ENCODE data around the gene EVI5. TPM values are rescaled to one million over a fixed set of nuclear protein-coding genes. Genes with fewer than 3 reads are reported as not detected.
A peak's percentile ranks its signal among the peaks of the same experiment; 100 is the strongest.
"Not testable (repeated sequence)": the region's sequence is repeated elsewhere in the genome, so short reads cannot be mapped to it uniquely, and the experiment has no call there.

The EVI5 gene
- total RNA-seq, 1 donor from 2014 or later = 29.7 TPM

DNA sequence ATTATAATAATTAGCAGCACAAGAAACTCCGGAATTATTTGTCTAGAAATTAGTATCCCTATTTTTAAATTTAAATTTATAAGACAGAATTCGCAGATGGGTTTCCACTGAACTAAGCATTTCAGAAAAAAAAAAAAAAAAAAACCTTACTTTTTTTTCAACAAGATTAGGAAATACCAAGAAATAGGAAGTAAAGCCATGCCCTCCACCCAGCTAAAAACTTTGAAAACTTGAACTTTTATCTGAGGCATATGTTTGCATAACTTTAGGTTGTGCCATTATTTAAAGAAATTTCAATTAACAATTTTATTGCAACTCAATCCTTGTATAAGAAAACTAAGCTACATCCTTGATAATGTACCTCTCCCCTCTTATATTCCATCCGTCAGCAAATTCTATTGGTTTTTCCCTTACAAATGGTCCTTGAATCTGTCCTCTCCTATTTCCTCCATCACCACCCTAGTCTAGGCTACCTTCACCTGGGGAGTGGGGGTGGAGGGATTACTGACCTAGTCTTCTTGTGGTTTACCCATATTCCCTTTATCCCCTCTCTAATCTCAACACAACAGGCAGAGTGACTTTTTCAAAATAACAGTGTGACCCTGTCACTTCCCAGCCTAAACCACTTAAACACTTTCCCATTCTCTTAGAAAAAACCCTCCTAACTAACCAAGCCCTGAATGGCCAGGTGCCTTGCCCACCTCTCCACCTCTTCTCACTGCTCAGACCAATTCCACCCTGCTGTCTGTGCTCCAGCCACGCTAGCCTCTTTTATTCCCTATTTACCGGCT, 1.4 kb upstream of the EVI5 start:
- intact Hi-C loops (cut with DNase I) = no loop called here
- H3K27ac ChIP-seq = no peak overlapping the region

DNA sequence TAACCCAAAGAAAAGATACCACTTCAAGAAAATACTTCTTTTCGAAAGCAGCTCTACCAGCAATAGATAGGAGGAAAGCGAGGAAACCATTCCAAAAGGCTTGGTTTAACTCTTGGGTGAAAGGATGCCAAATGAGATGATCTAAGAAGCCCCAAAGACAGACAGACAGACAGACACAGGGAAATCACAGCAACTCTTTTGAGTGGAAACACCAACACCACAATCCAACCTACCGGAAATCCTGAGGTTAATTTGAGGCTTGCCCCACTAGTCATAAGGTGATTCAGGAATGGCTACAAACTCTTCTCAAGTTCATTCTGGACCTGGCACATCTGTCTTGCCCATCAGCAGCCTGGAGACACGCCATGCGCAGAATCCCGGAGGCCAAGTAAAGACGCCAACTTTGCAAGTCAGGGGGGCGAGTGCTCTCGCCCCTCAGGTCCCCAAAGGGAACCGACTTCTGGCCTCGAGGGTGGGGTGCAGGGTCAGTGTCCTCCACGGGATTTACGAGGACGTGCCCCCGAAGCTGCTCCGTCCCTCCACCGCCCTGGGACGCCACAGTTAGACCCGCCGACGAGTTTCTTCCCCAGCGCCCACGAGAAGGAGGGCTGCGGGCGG, 778 bp downstream of the EVI5 start:
- TF ChIP-seq POLR2AphosphoS5 (IDR thresholded peaks at IDR 0.05; ENCODE audit: insufficient read depth in 1 of 2, low read depth in 1 of 2) (no peak), POLR2A (IDR thresholded peaks at IDR 0.05) (no peak)
- TF ChIP-seq, protein P1, sequence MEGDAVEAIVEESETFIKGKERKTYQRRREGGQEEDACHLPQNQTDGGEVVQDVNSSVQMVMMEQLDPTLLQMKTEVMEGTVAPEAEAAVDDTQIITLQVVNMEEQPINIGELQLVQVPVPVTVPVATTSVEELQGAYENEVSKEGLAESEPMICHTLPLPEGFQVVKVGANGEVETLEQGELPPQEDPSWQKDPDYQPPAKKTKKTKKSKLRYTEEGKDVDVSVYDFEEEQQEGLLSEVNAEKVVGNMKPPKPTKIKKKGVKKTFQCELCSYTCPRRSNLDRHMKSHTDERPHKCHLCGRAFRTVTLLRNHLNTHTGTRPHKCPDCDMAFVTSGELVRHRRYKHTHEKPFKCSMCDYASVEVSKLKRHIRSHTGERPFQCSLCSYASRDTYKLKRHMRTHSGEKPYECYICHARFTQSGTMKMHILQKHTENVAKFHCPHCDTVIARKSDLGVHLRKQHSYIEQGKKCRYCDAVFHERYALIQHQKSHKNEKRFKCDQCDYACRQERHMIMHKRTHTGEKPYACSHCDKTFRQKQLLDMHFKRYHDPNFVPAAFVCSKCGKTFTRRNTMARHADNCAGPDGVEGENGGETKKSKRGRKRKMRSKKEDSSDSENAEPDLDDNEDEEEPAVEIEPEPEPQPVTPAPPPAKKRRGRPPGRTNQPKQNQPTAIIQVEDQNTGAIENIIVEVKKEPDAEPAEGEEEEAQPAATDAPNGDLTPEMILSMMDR (IDR thresholded peaks at IDR 0.05) = no peak
- intact Hi-C loops (cut with DNase I) = no loop called here
- H3K27ac ChIP-seq = peak overlapping the region; percentile 92
- H3K4me3 ChIP-seq = peak overlapping the region; percentile 72 to 83
- H3K27me3 ChIP-seq = no peaks in the 10 kb centered on the region
- no peaks in the 10 kb centered on the region for H3K36me3 ChIP-seq
- H3K4me1 ChIP-seq = peaks cover 30% of the 10 kb centered on the region
- DNase-seq (ENCODE audit: extremely low spot score in 2 of 2) = no peak
- H3K9me3 ChIP-seq = no peaks in the 10 kb centered on the region

More for the DNA sequence above, 1.4 kb upstream of the EVI5 start:
- TF ChIP-seq POLR2A (IDR thresholded peaks at IDR 0.05) = no peak
- TF ChIP-seq, protein P1 (IDR thresholded peaks at IDR 0.05) = no peak
- TF ChIP-seq POLR2AphosphoS5 (IDR thresholded peaks at IDR 0.05; ENCODE audit: insufficient read depth in 1 of 2, low read depth in 1 of 2) = no peak
- H3K4me3 ChIP-seq = no peak overlapping the region
- H3K27me3 ChIP-seq = no peaks in the 10 kb centered on the region
- H3K36me3 ChIP-seq = no peaks in the 10 kb centered on the region
- DNase-seq (ENCODE audit: extremely low spot score in 2 of 2) = no peak
- H3K9me3 ChIP-seq = no peaks in the 10 kb centered on the region
- H3K4me1 ChIP-seq = peaks cover 30% of the 10 kb centered on the region

DNA sequence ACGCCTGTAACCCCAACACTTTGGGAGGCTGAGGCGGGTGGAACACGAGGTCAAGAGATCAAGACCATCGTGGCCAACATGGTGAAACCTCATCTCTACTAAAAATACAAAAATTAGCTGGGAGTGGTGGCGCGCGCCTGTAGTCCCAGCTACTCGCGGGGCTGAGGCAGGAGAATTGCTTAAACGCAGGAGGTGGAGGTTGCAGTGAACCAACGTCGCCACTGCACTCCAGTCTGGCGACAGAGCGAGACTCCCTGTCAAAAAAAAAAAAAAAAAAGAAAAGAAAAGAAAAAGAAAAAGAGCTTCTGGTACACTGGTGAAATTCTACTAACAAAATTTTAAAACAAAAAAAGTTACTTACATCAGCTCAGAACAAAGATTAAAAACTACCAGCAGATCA, 1.4 kb downstream of the EVI5 start:
- DNase-seq (ENCODE audit: extremely low spot score in 2 of 2); H3K27me3 ChIP-seq; H3K9me3 ChIP-seq; H3K36me3 ChIP-seq; intact Hi-C loops (cut with DNase I): not testable (repeated sequence)
- peak overlapping the region; percentile 92 for H3K27ac ChIP-seq
- peaks cover 30% of the 10 kb centered on the region for H3K4me1 ChIP-seq
- H3K4me3 ChIP-seq = peak overlapping the region in 1 of 2 donors; percentile 72

DNA sequence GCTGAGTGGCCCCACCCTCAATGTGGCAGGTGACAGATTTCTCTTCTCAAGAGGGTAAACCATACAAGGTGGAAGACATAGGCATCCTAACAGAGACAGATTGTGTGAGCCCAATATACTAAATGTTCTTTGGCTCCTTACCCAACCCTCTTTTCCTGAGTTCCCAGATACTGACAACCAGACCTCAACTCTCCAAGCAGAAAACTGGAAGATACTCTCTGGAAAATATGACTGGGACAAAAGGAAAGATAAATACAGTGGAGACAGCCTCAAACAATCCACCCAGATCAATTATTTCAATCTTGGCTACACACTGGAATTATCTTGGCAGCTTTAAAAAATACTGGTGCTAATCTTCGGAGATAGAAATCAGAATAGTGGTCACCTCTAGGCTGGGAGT, 6.5 kb downstream of the EVI5 start:
- intact Hi-C loops (cut with DNase I) = no loop called here
- Histone ChIP-seq H3K27me3 (no peaks in the 10 kb centered on the region), H3K4me1 (peaks cover 22% of the 10 kb centered on the region), H3K4me3 (no peak overlapping the region), H3K27ac (no peak overlapping the region), H3K9me3 (no peaks in the 10 kb centered on the region), H3K36me3 (no peaks in the 10 kb centered on the region)
- no peak for DNase-seq (ENCODE audit: extremely low spot score in 2 of 2)
- no peak for TF ChIP-seq POLR2AphosphoS5 (IDR thresholded peaks at IDR 0.05; ENCODE audit: insufficient read depth in 1 of 2, low read depth in 1 of 2)

DNA sequence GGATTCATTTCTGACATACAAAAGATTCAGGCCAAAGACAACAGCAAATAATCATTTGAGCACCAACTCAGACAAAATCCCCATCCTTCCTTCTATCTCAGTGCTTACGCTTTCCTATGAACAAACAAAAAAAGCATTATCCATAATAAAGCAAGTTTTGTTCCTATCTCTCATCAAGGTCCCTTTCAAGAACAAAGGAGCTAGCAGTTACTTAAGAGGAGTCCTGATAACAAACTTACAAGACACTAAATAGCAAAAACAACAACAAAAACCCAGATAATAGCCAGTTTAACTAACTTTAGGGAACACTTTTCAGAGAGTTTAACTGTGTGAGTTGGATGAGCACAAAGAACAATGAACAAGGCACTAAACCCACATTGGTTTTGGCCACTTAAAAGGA, 10.5 kb downstream of the EVI5 start:
- H3K36me3 ChIP-seq = no peaks in the 10 kb centered on the region
- peaks cover 6% of the 10 kb centered on the region for H3K4me1 ChIP-seq
- no peaks in the 10 kb centered on the region for H3K9me3 ChIP-seq
- no peaks in the 10 kb centered on the region for H3K27me3 ChIP-seq
- DNase-seq (ENCODE audit: extremely low spot score in 2 of 2) = no peak
- H3K4me3 ChIP-seq = no peak overlapping the region
- no peak overlapping the region for H3K27ac ChIP-seq
- TF ChIP-seq POLR2A (IDR thresholded peaks at IDR 0.05) = no peak
- no peak for TF ChIP-seq POLR2AphosphoS5 (IDR thresholded peaks at IDR 0.05; ENCODE audit: insufficient read depth in 1 of 2, low read depth in 1 of 2)
- TF ChIP-seq, protein P1 (IDR thresholded peaks at IDR 0.05) = no peak
- intact Hi-C loops (cut with DNase I) = no loop called here

DNA sequence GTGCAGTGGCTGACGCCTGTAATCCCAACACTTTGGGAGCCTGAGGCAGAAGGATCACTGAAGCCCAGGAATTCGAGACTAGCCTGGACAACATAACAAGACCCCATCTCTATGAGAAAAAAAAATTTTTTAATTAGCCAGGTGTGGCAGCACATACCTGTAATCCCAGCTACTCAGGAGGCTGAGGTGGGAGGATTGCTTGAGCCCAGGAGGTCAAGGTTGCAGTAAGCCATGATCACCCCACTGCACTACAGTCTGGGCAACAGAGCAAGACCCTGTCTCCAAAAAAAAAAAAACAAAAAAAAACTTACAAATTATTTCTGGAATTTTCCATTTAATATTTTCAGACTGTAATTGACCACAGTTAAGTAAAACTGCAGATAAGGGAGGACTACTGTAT, 11.2 kb downstream of the EVI5 start:
- H3K9me3 ChIP-seq; intact Hi-C loops (cut with DNase I): not testable (repeated sequence)

More for the DNA sequence above, 11.2 kb downstream of the EVI5 start:
- not testable (repeated sequence) for H3K36me3 ChIP-seq; H3K4me3 ChIP-seq; DNase-seq (ENCODE audit: extremely low spot score in 2 of 2); H3K4me1 ChIP-seq; H3K27ac ChIP-seq; H3K27me3 ChIP-seq
